ENCODE measurements around the gene CCM2.

- TF ChIP-seq CTCF (IDR thresholded peaks at IDR 0.05; ENCODE audit: low read length) (no peak), EZH2phosphoT487 (IDR thresholded peaks at IDR 0.05; ENCODE audit: low read length) (no peak), EZH2 (optimal IDR thresholded peaks at IDR 0.05; ENCODE audit: low read depth, low read length) (no peak)
These were observed 23.8 kb upstream of the CCM2 start for GRCh38 chr7:44976040-44976745.
